Dedifferentiated amniotic fluid mesenchymal stem cell (primary cell): ENCODE data around the gene HSPB9.
A peak's percentile ranks its signal among the peaks of the same experiment; 100 is the strongest.
"Not testable (repeated sequence)": the region's sequence is repeated elsewhere in the genome, so short reads cannot be mapped to it uniquely, and the experiment has no call there.

Experiments used
- DNase-seq: peaks from one replicate; pipeline ENCODE4 v3.0.0-alpha.2; 2016; ENCODE audit errors: extremely low spot score

The HSPB9 gene

DNA sequence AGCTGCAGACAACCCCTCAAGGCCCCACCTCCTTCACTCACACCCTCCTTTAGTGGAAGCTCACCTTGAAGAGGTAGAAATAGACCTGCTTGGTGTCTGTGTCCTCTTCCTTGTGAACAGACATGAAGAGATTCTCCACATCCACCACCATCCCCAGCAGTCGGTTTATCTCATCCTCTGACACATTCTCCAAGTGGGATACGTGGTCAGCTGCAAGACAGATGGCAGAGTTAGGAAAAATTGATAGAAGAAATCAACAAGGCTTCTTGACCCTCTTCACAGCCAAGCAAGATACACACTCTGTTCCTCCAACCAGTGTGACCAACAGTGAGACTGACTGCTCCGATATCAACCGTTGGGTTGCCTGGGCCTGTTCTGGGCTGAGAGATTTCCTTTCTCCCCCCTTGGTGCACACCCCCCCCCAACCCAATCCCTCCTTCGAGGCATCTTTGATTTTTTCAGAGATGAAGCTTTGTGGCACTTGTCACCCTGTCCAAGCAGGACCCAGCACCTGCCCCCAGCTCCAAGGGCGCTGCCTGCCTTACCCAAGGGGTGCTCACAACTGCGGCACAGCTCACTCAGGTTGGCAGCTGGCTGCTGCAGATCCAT, 2.3 kb upstream of the HSPB9 start:
- DNase-seq, result no peak

DNA sequence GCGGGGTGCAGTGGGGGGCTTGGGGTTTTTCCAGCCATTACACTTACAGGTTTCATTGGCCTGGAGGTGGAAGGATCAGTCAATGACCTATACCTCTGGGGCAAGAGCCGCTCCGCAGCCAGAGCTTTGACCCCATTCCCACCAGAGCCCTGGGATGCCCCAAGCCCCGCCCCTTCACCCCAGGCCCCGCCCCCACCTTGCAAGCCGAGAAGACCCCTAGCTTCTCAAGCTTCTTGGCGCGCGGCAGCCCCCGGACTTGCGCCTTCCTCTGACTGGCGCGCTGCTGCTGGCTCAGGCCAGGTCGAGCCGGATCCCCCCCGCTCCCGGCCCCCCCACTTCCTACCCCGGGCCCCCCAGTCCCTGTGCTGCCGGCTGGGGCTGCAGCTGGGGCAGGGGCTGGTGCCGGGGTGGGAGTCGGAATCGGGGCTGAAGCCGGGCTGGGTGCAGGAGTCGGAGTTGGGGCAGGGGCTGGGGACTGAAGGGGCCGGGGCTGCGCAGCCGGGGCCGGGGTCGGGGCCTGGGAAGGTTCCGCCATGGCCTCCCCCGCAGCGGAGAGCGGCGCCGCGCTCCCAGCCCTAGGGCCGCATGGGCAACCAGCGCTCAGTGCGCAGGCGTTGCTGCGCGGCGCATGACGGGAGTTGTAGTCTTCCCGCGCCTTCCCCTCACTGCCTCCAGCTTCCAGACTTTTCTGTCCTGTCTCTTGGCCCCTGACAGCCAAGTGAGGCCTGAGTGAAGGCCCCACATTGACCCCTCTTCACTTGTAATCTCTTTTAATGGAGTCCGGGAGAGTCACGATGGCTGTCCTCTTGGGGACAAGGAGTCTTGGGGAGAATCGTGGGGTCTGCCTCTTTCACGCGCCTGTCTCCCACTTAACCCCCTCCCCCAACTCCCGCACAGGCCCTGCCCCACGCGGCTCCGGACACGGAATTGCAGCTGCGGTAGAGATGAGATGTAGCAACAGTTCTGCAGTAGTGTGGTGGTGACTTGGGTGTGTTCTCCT, 1.5 kb upstream of the HSPB9 start, which contains the start of gene KAT2A:
Gene KAT2A (minus strand): TSS at position 598 of the 1,000 bp plus-strand sequence. CDS start 63 bp downstream, at position 535.
- peak; percentile 57 for DNase-seq

DNA sequence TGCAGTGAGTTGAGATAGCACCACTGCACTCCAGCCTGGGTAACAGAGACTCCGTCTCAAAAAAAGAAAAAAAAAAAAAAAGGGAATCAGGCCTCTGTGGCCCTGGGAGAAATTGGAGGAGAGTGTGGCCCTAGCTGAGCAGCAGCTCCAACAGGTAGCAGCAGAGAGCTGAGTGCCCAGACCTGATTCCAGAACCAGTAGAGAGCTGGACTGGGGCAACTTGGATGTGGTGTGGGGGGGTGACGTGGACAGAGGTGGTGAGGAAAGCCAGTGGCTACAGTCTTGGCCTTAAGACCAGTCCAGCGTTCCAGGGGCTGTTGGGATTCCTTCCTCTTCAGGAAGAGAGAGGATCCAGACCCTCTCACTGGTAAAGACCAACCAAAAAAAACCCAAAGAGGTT, 1.7 kb downstream of the HSPB9 start:
- DNase-seq, result no peak

DNA sequence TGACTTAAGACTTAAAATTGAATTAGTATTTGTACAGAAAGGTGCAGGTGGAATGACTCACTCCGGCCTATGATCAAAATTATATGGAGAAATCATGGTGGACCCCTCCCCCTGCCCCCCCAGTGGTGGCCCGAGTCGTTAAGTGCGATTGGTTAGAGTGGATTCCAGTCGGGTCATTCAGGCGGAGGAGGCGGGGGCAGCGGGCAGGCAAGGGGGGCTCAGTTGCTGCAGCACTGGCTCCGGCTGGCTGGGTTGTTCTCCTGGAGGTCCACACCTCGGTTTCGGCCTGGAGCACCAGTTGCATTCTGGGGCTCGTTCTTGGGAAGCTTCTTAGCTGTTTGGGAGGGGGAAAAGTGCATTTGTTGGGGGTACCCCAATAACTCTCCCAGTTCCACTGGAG, 3.0 kb downstream of the HSPB9 start:
- DNase-seq, result no peak

DNA sequence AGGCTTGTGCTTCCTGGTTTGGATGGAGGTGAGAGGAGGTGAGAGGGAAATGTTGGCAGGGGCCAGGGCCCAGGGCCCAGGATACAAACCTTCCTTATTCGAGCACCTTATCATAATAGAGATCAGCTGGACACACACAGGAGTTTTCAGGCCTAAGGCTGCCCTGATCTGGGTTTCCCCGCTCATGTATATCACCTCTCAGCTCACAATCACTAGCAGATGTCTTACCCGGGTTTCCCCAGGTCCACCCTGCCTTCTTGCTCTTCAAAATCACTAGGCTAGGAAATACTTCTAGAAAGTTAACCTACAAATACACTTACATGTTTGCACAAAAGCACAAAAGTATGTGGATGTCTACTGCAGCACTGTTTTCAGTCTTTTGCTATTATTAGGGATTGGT, 4.2 kb downstream of the HSPB9 start:
- DNase-seq, result no peak

DNA sequence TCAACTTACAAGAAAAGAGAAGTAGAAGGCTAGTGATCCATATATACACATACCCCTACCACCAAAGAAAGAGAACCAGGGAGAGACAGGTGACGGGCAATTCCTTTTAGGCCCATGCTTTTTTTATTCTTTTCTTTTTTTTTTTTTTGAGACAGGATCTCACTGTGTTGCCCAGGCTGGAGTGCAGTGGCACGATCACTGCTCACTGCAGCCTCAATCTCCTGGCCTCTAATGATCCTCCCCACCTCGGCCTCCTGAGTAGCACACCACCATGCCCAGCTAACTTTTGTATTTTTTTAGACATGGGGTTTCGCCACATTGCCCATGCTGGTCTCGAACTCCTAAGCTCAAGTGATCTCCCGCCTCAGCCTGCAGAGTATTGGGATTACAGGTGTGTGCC, 4.8 kb downstream of the HSPB9 start:
- no peak for DNase-seq

DNA sequence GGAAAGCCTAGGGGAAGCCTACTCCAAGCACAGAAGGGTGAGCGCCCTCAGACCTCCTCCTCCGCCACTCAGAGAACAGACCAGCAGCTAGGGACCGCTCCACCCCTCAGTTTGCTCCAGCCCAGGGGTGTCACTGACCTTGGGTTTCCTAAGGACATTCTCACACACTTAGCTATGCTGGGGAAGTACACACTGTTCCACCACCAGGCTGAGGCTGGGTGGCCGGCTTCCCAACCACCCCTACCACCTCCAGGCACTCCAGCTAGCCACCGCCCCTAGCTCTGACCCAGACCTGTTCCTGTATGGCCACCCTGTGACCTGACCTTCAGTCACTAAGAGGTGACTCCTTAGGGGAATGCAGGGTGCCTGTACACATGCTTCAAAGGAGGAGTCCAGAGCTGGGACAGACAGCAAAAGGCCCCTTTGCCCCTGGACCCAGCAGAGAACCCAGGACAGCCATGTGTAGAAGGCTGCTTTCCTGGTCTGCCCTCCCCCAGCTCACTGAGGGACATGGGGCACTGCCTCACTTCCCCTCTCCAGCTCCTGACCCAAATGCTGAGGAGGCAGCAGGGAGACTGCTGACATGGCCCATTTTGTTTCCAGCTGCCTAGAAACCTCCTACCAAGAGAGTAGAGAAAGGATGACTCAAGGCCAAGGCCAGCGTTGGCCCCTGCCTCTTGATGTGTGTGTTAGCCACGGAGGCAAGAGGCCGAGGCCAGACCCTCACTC, 6.7 kb downstream of the HSPB9 start:
- no peak for DNase-seq

DNA sequence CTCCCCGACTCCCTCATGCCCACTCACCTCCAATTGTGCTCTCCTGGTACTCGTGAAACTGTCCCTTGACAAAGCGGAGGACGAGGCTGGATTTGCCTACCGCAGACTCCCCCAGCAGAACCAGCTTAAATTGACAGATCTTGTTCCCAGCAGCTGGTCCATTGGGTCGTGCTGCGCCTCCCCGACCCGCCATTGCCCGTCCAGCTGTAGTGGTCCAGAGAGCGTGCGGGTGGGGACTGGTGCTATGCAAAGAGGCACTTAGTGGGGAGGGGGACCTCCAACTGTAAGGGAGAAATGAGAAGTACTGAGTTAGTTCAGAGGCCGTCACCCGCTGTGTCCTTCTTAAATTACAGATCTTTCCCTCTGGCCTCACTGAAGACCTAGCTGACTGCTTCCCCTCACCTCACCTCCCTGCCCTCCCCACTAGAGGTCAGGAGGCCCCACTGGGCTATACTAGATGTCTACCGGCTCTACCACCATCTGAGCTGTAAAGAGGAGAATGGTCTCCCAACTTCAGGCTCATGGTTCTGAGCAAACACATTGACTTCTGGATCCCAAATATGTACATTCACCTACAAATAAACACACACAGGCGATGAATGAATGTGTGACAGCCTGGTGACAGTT, 7.8 kb downstream of the HSPB9 start:
- no peak for DNase-seq

DNA sequence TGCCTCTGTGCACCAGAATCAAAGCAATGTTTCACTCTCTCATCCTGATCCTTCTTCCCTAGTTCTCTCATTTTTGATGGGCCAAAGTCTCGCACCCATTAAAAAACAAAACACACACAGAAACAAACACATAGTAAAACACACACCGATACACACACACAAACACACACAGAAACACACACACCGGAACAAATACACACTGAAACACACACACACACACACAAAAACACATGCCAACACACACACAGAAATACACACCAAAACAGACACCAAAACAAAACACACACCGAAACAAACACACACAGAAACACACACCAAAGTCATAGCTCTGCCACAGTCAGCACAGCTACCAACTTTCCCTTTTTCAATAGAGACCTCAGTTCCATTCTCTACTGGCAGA, 8.6 kb downstream of the HSPB9 start:
- DNase-seq, result no peak

DNA sequence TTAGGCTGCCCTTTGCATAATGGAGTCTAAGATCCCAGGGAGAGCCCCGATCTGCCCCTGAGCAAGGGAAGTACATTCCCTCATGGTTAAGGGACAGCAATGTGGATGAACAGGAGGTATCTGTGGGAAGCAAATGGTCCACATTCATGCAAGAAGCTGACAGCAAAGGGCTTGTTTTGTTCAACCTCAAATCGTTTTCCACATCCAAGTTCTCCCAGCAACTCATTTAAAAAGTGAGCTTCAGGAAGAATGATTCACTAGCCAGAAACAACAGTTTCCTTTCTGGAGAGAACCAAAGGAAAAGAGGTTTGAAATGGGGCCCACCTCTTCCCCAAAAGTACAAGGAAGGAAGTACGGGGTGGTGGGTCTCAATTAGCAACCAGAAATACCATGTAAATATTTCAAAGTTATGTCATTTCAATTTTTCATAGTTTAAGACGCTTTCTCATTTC, 9.4 kb downstream of the HSPB9 start:
- DNase-seq, result no peak

DNA sequence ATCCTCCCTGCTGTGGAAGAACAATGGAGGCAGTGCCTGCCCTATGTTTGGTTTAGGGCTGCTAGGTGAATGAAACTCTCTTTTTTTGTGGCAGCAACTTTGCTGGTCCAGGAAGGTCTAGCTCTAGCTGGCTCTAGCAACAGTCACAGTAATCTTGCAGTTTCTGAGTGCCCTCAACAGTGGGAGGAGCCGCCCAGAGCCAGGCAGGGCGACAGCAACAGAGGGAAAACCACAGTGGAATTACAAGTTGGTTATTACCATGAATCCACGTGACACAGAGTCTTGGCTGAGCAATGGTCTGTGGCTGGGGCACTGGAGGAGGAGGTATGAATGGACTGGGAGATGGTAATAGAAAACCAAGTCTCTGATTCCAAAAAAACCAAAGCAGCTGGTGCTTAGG, 10.3 kb downstream of the HSPB9 start:
- peak; percentile 73 for DNase-seq

DNA sequence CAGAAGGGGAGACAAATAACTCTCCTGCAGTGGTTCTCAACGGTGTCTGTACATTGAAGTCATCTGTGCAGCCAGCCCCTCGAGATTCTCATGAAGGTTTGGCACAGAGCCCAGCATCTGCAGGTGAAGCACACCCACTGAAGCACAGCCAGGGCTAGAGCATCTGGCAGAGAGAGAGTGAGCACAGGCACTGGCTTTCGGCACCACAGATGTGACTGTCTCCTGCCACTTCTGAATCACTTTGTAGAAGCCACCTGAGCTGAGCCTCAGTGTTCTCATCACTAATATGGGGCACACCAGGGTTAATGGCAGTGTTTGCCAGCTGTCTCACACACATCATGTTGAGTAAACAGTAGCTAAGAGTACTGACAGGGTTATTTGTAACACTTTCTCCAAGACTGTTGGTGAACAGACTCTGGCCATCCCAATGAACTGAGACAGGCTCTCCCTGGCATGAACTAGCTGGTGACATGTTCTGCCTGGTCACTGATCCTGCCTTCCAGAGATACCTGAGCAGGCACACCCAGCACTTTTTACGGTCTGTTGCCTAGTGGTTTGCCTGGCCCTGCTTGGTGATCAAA, 10.9 kb downstream of the HSPB9 start:
- DNase-seq, result no peak

DNA sequence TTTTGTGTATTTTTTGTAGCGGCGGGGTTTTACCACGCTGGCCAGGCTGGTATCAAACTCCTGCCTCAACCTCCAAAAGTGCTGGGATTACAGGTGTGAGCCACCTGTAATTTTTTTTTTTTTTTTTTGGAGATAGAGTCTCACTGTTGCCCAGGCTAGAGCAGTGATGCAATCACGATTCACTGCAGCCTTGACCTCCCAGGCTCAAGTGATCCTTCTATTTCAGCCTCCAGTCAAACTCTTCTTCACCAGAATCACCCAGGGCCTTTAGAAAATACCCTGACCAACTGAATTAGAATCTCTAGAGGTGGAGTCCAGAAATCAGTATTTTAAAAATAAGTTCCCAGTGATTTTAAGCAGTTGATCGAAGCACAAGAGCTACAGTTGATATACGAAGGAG, 12.5 kb downstream of the HSPB9 start:
- DNase-seq, result no peak

DNA sequence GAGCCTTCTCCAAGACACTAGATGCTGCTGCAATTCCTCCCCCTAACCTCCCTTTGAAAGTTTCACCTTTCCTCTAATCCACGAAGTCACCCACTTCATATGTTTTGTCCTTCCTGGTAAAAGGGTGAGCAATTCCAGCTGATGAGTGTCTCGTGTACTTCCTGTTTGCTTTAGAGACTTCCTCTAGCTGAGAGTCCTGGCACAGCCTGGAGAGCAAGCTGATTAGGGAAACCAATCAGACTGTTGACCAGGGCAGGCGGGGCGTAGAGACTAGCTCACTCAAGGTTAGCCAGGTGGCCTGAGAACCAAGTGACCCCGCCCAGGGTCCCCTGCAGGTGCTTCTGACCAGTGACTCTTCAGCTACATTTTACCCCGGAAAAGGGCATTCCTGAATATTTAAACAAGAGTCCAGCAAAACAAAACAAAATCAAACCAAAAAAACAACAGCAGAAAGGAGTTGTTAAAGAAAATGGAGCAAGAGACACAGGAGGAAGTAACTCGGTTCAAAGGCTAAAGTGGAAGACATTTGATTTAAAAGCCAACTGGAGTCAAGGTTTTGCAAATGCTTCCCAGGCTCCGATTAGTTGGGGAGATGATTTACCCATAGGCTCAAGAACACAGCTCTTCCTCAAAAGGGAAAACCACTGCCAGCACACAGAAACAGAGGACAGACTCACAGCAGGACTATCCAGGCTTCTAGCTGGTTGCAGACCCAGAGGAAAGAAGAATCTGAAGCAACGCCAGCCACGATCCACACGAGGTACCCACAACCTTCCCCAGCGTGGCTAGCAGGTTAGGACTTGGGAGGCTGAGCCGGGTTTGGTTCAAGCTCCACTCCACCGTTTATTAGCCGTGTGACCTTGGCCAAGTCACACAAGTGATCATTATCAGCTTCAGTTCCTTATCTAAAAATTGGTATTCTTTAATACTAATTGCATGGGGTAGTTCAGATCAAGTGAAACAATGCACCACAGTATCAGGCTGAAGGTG, 13.4 kb downstream of the HSPB9 start:
- DNase-seq, result no peak

DNA sequence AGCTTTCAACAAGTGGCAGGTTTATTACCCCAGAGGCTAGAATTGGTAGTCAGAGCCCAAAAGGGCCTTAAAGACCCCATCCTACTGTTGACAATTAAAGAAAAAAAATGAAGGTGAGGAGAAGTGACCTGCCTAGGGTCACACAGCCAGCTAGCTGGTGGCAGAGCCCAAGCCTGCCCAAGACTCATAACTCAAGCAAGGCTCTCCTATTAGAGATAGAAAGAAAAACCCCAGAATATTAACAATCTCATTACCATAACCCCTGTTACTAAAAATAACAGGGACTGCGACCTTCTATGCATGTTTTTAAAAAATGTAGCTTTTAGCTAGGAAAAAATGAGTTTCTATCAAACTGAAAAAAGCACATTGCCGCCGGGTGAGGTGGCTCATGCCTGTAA, 14.0 kb downstream of the HSPB9 start:
- no peak for DNase-seq

DNA sequence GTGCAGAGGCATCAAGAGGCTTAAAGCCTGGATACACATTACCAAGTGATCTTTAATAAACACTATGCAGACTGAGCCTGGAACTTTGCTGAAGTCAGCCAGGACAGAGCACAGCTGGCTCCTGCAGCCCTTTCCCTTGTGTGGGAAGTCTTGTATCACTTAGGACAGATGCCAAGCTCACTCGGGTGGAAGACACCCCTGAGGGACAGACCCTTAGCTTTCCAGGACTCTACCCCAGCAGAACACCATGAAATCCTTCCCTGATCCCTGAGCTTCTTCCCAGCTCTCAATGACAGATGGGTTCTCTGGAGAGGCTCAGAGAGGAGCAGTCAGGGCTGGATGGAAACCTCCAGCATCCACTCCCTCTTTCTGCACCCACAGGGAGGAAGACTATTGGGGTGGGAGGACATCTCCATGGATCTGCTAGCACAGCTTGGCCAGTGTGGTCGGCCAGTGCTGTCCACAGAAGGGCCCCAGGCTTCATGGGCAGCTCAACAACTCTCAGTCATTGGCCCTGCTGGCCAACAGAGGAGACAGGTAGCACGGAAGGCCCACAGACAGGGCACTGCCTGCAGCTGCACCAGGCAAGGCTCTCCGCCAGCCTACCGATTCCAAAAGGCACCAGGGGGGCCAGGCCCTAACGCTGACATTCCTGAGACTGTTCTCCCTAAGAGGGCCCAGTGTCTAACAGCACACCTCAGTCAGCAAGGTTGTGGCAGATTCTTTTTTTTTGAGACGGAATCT, 16.3 kb downstream of the HSPB9 start:
- no peak for DNase-seq

DNA sequence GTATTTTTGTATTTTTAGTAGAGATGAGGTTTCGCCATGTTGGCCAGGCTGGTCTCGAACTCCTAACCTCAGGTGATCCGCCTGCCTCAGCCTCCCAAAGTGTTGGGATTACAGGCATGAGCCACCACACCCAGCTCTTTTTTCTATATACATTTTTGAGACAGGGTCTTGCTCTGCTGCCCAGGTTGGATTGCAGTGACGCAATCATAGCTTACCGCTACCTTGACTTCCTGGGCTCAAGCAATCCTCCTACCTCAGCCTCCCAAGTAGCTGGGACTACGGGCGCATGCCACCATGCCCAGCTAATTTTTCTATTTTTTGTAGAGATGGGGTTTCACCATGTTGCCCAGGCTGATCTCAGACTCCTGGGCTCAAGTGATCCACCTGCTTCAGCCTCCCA, 18.1 kb downstream of the HSPB9 start:
- DNase-seq, result not testable (repeated sequence)

DNA sequence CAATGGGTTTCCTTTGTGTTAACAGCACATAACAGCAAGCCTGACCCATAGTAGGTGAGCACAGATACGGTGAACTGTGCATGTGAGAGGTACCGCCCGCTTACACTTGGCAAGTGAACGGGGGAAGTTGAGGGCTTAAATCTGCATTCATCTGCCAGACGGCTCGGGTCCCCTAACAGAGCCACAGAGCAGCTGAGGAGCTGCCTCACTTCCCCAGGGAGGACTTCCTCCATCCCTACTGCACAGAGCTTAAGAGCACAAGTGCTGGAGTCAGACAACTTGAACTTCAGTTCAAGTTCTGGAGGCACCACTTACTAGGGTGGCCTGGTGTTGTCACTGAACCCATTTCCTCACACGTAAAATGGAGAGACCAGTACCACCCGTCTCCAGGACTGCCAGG, 18.8 kb downstream of the HSPB9 start:
- no peak for DNase-seq

DNA sequence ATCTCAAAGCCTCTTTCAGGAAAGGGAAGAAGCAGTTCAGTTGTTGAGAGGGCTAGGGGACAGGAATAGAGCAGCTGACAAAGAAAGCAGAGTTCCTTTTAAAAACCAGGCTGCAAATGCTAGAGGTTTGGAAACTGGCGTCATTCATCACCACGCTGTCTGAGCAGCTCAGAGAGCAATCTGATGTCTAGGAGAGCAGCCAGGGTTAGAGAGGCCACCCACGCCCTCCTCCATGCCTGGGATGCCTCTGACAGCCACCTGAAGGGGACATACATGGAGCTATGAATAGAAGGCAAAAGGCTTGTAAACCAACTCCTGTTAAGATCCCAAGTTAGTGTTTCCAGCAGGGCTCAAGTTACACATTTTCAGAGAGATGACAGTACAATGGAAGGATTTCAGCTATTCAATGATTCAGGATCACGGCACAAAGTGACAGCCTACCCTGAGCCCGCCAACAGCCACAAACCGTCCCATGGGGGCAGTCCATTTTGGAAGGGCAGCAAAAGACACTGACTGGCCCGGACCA, 19.8 kb downstream of the HSPB9 start:
- DNase-seq, result peak; percentile 68
